ENCODE results near the gene LCN10. TPM values are rescaled to one million over a fixed set of nuclear protein-coding genes. Genes with fewer than 3 reads are reported as not detected.

Gene LCN10
- total and polyA plus RNA-seq, 7 donors, result 1.2 to 9.2 (median 2.1) TPM

DNA sequence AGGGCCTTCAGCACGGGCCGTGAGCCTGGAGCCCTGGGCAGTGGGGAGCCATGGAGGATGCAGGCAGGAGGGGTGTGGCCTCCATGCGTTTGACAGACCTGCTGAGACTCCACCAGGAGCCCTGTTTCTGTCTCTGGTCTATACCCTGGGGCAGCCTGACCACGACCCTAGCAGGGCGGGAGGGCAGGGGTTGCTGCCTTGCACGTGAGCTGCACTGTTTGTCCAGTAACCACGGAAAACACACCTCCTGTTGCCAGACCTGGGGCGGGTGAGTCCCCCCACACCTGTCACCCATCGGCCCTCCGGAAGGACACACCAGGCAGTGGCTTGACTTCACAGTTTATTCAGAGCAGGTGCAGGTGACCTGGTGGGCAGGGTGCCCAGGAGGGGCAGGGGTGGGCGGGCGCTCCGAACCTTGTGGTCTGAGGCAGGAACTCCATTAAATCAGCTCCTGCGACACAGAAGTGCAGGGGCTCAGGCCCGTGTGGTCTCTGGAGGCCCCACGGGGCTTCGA lies 11.4 kb upstream of the LCN10 start:
- Histone ChIP-seq H3K4me1 (no peaks in the 10 kb centered on the region), H3K27me3 (peaks cover 0 to 1% (median 0%) of the 10 kb centered on the region in 3 donors), H3K9me3 (peaks cover 0 to 5% (median 0%) of the 10 kb centered on the region in 4 donors), H3K36me3 (no peaks in the 10 kb centered on the region), H3K4me3 (no peak overlapping the region), H3K27ac (no peak overlapping the region)
- WGBS, 2 donors, result 40 to 48% methylated on average over 17 of the region's 17 CpGs
- intact Hi-C loops (cut with DNase I), result no loop called here
- DNase-seq, result no peak
- TF ChIP-seq EP300 (IDR thresholded peaks at IDR 0.05) (no peak), POLR2AphosphoS5 (IDR thresholded peaks at IDR 0.05) (no peak), POLR2A (IDR thresholded peaks at IDR 0.05) (no peak)
- TF ChIP-seq, protein P1, sequence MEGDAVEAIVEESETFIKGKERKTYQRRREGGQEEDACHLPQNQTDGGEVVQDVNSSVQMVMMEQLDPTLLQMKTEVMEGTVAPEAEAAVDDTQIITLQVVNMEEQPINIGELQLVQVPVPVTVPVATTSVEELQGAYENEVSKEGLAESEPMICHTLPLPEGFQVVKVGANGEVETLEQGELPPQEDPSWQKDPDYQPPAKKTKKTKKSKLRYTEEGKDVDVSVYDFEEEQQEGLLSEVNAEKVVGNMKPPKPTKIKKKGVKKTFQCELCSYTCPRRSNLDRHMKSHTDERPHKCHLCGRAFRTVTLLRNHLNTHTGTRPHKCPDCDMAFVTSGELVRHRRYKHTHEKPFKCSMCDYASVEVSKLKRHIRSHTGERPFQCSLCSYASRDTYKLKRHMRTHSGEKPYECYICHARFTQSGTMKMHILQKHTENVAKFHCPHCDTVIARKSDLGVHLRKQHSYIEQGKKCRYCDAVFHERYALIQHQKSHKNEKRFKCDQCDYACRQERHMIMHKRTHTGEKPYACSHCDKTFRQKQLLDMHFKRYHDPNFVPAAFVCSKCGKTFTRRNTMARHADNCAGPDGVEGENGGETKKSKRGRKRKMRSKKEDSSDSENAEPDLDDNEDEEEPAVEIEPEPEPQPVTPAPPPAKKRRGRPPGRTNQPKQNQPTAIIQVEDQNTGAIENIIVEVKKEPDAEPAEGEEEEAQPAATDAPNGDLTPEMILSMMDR (IDR thresholded peaks at IDR 0.05), result no peak

DNA sequence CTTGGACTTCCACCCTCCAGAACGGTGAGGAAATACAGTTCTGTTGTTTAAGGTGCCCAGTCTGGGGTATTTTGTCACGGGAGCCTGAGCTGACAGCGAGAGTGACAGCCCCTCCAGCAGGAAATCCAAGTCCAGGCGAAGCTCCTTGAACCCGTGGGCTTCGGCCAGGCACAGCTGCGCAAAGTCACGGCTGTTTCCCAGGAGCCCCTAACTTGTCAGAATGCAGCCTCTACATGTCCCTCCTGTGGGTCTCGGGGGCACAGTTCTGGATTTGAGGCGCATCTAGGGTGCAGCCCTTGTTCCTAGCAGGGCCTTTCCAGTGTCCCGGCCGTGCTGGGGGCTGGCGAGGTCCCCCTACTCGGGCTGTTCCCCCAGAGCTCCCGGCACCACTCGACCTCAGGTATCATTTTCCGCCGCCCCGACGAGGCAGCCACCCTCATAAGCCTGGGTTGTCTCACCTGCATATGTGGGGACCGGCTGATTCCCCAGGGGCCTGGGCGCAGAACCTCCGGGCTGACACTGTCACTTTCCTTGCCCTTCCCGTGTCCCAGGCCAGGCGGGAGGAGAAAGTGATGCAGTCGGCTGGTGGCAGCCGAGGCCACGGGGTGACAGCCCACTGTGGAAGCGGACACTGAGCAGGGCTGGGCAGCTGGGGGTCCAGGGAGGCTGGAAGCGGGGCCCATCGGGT lies 10.8 kb upstream of the LCN10 start:
- WGBS, 2 donors, result 86 to 88% methylated on average over 31 of the region's 31 CpGs
- DNase-seq, result no peak
- Histone ChIP-seq H3K4me3 (no peak overlapping the region), H3K36me3 (no peaks in the 10 kb centered on the region), H3K27ac (no peak overlapping the region), H3K4me1 (no peaks in the 10 kb centered on the region), H3K27me3 (no peaks in the 10 kb centered on the region), H3K9me3 (peaks cover 0 to 5% (median 0%) of the 10 kb centered on the region in 4 donors)
- TF ChIP-seq EP300 (IDR thresholded peaks at IDR 0.05) (no peak), POLR2A (IDR thresholded peaks at IDR 0.05) (no peak), POLR2AphosphoS5 (IDR thresholded peaks at IDR 0.05) (no peak)
- TF ChIP-seq, protein P1 (IDR thresholded peaks at IDR 0.05), result no peak
- intact Hi-C loops (cut with DNase I), result no loop called here

DNA sequence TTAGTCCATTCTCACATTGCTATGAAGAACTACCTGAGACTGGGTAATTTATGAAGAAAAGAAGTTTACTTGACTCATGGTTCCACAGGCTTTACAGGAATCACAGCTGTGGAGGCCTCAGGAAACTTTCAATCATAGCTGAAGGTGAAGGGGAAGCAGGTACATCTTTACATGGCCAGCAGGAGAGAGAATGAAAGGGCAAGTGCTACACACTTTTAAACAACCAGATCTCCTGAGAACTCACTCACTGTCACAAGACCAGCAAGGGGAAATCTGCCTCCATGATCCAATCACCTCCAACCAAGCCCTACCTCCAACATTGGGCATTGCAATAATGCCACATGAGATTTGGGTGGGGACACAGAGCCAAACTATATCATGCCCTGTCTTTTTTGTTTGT lies 9.1 kb upstream of the LCN10 start:
- intact Hi-C loops (cut with DNase I), result no loop called here
- Histone ChIP-seq H3K4me1 (no peaks in the 10 kb centered on the region), H3K27ac (no peak overlapping the region), H3K27me3 (no peaks in the 10 kb centered on the region), H3K4me3 (no peak overlapping the region), H3K9me3 (peaks cover 0 to 5% (median 0%) of the 10 kb centered on the region in 4 donors), H3K36me3 (no peaks in the 10 kb centered on the region)
- TF ChIP-seq EP300 (IDR thresholded peaks at IDR 0.05), result no peak
- no peak for TF ChIP-seq POLR2A (IDR thresholded peaks at IDR 0.05)
- TF ChIP-seq, protein P1 (IDR thresholded peaks at IDR 0.05), result no peak
- TF ChIP-seq POLR2AphosphoS5 (IDR thresholded peaks at IDR 0.05), result no peak
- DNase-seq, result no peak

DNA sequence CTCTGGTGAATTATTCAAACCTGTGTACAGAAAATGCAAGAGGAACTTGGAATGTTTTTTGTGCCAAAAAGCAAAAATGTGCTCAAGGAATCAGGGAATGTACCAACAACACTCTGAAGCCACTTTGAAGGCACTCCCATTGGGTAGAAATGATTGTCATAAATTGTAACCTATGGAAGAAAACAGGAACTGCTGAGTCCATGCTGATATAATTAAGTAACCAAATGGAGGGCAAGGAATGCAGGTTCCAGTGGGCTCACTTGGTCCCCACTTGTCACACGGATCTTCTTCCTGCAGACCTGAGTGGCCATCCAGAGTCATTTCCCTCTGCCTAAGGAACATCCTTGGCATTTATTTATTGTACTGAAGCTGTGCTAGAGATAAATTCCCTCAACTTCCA lies 8.5 kb upstream of the LCN10 start:
- TF ChIP-seq POLR2AphosphoS5 (IDR thresholded peaks at IDR 0.05) (no peak), POLR2A (IDR thresholded peaks at IDR 0.05) (no peak), EP300 (IDR thresholded peaks at IDR 0.05) (no peak)
- TF ChIP-seq, protein P1 (IDR thresholded peaks at IDR 0.05), result no peak
- no peak overlapping the region for H3K27ac ChIP-seq
- H3K27me3 ChIP-seq, result no peaks in the 10 kb centered on the region
- no peaks in the 10 kb centered on the region for H3K36me3 ChIP-seq
- H3K4me3 ChIP-seq, result no peak overlapping the region
- no peak for DNase-seq
- 83 to 85% methylated on average over 1 of the region's 1 CpG for WGBS, 2 donors
- intact Hi-C loops (cut with DNase I), result no loop called here
- no peaks in the 10 kb centered on the region for H3K4me1 ChIP-seq
- H3K9me3 ChIP-seq, result peaks cover 0 to 5% (median 0%) of the 10 kb centered on the region in 4 donors
